GM23338 (cell line): Measurements from ENCODE around the gene TAAR6. TPM values are rescaled to one million over a fixed set of nuclear protein-coding genes. Genes with fewer than 3 reads are reported as not detected.

Source experiments
- ATAC-seq: fragments of 200-7000 bp; cut with Tn5 transposase; 3 replicates; pipeline ENCODE4 v1.9.1; 2020
- DNase-seq: peaks from one replicate; pipeline ENCODE4 v3.0.0-alpha.2; 2015; ENCODE audit warnings: low spot score
- H2AFZ ChIP-seq: fragments of 200-600 bp; sonication (generic); 2 replicates; pipeline ENCODE4 v1.8.0; 2016; ENCODE audit warnings: antibody characterized with exemption, mild to moderate bottlenecking, moderate library complexity
- H3F3A ChIP-seq: fragments of 200-600 bp; sonication (generic); replicated peaks from 2 replicates; pipeline ENCODE4 v1.8.0; 2017; ENCODE audit warnings: antibody characterized with exemption, mixed run types, low read depth
- H3K27ac ChIP-seq: fragments of 200-600 bp; sonication (generic); 2 replicates; pipeline ENCODE4 v1.6.1; 2016; ENCODE audit warnings: low read depth
- H3K27me3 ChIP-seq: fragments of 200-600 bp; sonication (generic); 2 replicates; pipeline ENCODE4 v1.8.0; 2016; ENCODE audit warnings: mild to moderate bottlenecking, mixed run types, moderate library complexity; ENCODE audit not compliant: insufficient read depth
- H3K36me3 ChIP-seq: fragments of 200-600 bp; sonication (generic); 2 replicates; pipeline ENCODE4 v1.8.0; 2016; ENCODE audit warnings: mild to moderate bottlenecking; ENCODE audit not compliant: insufficient read depth
- H3K4me1 ChIP-seq: fragments of 200-600 bp; sonication (generic); 2 replicates; pipeline ENCODE4 v1.8.0; 2016; ENCODE audit warnings: mild to moderate bottlenecking, moderate library complexity; ENCODE audit not compliant: insufficient read depth
- H3K4me2 ChIP-seq: fragments of 200-600 bp; sonication (generic); 2 replicates; pipeline ENCODE4 v1.7.1; 2017; ENCODE audit warnings: mixed run types
- H3K4me3 ChIP-seq: fragments of 200-600 bp; sonication (generic); 2 replicates; pipeline ENCODE4 v1.6.1; 2016; ENCODE audit warnings: mixed run types
- H3K79me2 ChIP-seq: fragments of 200-600 bp; sonication (generic); replicated peaks from 2 replicates; pipeline ENCODE4 v1.8.0; 2017; ENCODE audit warnings: mild to moderate bottlenecking; ENCODE audit not compliant: insufficient read depth
- H3K9me2 ChIP-seq: fragments of 200-600 bp; sonication (generic); 2 replicates; pipeline ENCODE4 v1.8.0; 2017; ENCODE audit not compliant: insufficient read depth
- H4K20me1 ChIP-seq: fragments of 200-600 bp; sonication (generic); replicated peaks from 2 replicates; pipeline ENCODE4 v1.8.0; 2017; ENCODE audit warnings: mild to moderate bottlenecking; ENCODE audit not compliant: insufficient read depth
- H3K27ac Mint-ChIP-seq: 2 replicates; pipeline ENCODE4 v1.8.0; 2020; ENCODE audit warnings: inconsistent platforms, mild to moderate bottlenecking, moderate library complexity, mixed read lengths
- H3K27me3 Mint-ChIP-seq: 3 replicates; pipeline ENCODE4 v1.8.0; 2022; ENCODE audit warnings: low read depth, mild to moderate bottlenecking, moderate library complexity, mixed read lengths, inconsistent platforms; ENCODE audit not compliant: insufficient read depth, poor library complexity
- H3K36me3 Mint-ChIP-seq: 3 replicates; pipeline ENCODE4 v1.8.0; 2021; ENCODE audit warnings: low read depth, mild to moderate bottlenecking, inconsistent platforms, moderate library complexity, mixed read lengths
- H3K4me1 Mint-ChIP-seq: 3 replicates; pipeline ENCODE4 v1.8.0; 2020; ENCODE audit warnings: mild to moderate bottlenecking, inconsistent platforms, mixed read lengths
- H3K4me3 Mint-ChIP-seq: 3 replicates; pipeline ENCODE4 v1.8.0; 2021; ENCODE audit warnings: moderate library complexity, mild to moderate bottlenecking, inconsistent platforms, mixed read lengths
- H3K9me3 Mint-ChIP-seq: 3 replicates; pipeline ENCODE4 v1.8.0; 2020; ENCODE audit warnings: moderate library complexity, mild to moderate bottlenecking, inconsistent platforms, mixed read lengths
- CREB1 ChIP-seq: fragments of 250-450 bp; sonication (Bioruptor Pico); IDR thresholded peaks from 2 replicates; pipeline ENCODE4 v1.5.0; 2020; ENCODE audit warnings: low read depth, mild to moderate bottlenecking, moderate library complexity
- CTCF ChIP-seq, 2 experiments: fragments of 200-600 bp in 1 of 2; sonication (generic) in 1 of 2; conservative IDR thresholded peaks; 2 replicates each; pipeline versions ENCODE4 v1.5.1 to v1.6.1; 2016 to 2017; ENCODE audit warnings: antibody characterized with exemption in 2 of 2, low read depth in 2 of 2, mild to moderate bottlenecking in 2 of 2, moderate library complexity in 1 of 2
- ETS1 ChIP-seq: IDR thresholded peaks from 2 replicates; pipeline ENCODE4 v1.6.1; 2016; ENCODE audit warnings: antibody characterized with exemption
- EZH2 ChIP-seq: fragments of 200-600 bp; sonication (generic); IDR thresholded peaks from one replicate; pipeline ENCODE4 v1.8.0; 2017; ENCODE audit warnings: antibody characterized with exemption, mild to moderate bottlenecking, low read depth; ENCODE audit not compliant: unreplicated experiment
- EZH2phosphoT487 ChIP-seq: fragments of 200-600 bp; sonication (generic); IDR thresholded peaks from one replicate; pipeline ENCODE4 v1.8.1; 2018; ENCODE audit warnings: antibody characterized with exemption; ENCODE audit not compliant: unreplicated experiment
- JUNB ChIP-seq: IDR thresholded peaks from one replicate; pipeline ENCODE4 v1.6.1; 2016; ENCODE audit warnings: antibody characterized with exemption; ENCODE audit not compliant: unreplicated experiment
- NANOG ChIP-seq: IDR thresholded peaks from 2 replicates; pipeline ENCODE4 v1.6.1; 2016; ENCODE audit warnings: antibody characterized with exemption, borderline replicate concordance
- POLR2AphosphoS5 ChIP-seq: IDR thresholded peaks from 2 replicates; pipeline ENCODE4 v1.6.1; 2016; ENCODE audit warnings: antibody characterized with exemption, low read depth
- REST ChIP-seq: IDR thresholded peaks from one replicate; pipeline ENCODE4 v1.6.1; 2018; ENCODE audit warnings: antibody characterized with exemption; ENCODE audit not compliant: unreplicated experiment
- ZNF114 ChIP-seq: fragments of 250-450 bp; sonication (Bioruptor Pico); IDR thresholded peaks from 2 replicates; pipeline ENCODE4 v1.5.0; 2020; ENCODE audit warnings: mild to moderate bottlenecking, moderate library complexity
- ZNF331 ChIP-seq: fragments of 250-450 bp; sonication (Bioruptor Pico); IDR thresholded peaks from 2 replicates; pipeline ENCODE4 v1.5.0; 2020; ENCODE audit warnings: low read depth, mild to moderate bottlenecking, moderate library complexity
- polyA plus RNA-seq: library from polyadenylated mRNA; unstranded; fragments of >200 nt; fragmentation: Nextera tagmentation; extraction: Ambion mirVana; gene quantifications from 2 replicates; pipeline ENCODE4 v1.2.1, GENCODE V29; 2016
- total RNA-seq: library from RNA; depleted of rRNA; stranded (reverse); fragments of >200 nt; shearing (Covaris generic); gene quantifications from 2 replicates; pipeline ENCODE4 v1.2.3, GENCODE V29; 2014

Gene TAAR6
- total and polyA plus RNA-seq, 2 experiments from 2014 or later: not detected

- no peak for TF ChIP-seq ZNF331 (CRISPR knock-in tag)
- no peak for TF ChIP-seq REST
- TF ChIP-seq POLR2AphosphoS5: no peak
- no peak for TF ChIP-seq NANOG
Observed at GRCh38 chr6:132537977-132538376, 32.1 kb upstream of the TAAR6 start, which contains the start of gene TAAR9 (continued).

GRCh38 chr6:132544826-132545225 is 25.3 kb upstream of the TAAR6 start:
- H3K36me3 ChIP-seq: no peaks in the 10 kb centered on the region
- peaks cover 6% of the 10 kb centered on the region; the same call in 1 of the 2 replicates for H3K4me1 ChIP-seq
- DNase-seq: no peak
- no peaks in the 10 kb centered on the region for H3K79me2 ChIP-seq
- Mint-ChIP-seq H3K4me3 (no peak overlapping the region), H3K36me3 (no peaks in the 10 kb centered on the region), H3K27me3 (no peaks in the 10 kb centered on the region), H3K4me1 (peaks cover 13% of the 10 kb centered on the region), H3K27ac (no peak overlapping the region), H3K9me3 (no peaks in the 10 kb centered on the region)
- H3K27ac ChIP-seq: no peak overlapping the region
- ATAC-seq: no peak
- no peak overlapping the region for H3K4me3 ChIP-seq
- 0 out of 2 replicates have a peak, but pooled peaks cover 5% of the 10 kb centered on the region for H3K9me2 ChIP-seq
- H3K4me2 ChIP-seq: no peak overlapping the region
- no peaks in the 10 kb centered on the region for H3K27me3 ChIP-seq
- H3F3A ChIP-seq: no peaks in the 10 kb centered on the region
- H4K20me1 ChIP-seq: no peaks in the 10 kb centered on the region
- H2AFZ ChIP-seq: no peak overlapping the region
- TF ChIP-seq POLR2AphosphoS5 (no peak), CTCF (conservative IDR thresholded peaks at IDR 0.05; ENCODE audit: low read depth in 2 of 2) (no peak), CREB1 (CRISPR knock-in tag) (no peak), ZNF331 (CRISPR knock-in tag) (no peak), EZH2phosphoT487 (no peak), ZNF114 (CRISPR knock-in tag) (no peak), ETS1 (no peak), REST (no peak), NANOG (no peak), EZH2 (no peak), JUNB (no peak)
